ENCODE results near the gene AKR7A3.
"Not testable (repeated sequence)": the region's sequence is repeated elsewhere in the genome, so short reads cannot be mapped to it uniquely, and the experiment has no call there.

AKR7A3 gene

DNA sequence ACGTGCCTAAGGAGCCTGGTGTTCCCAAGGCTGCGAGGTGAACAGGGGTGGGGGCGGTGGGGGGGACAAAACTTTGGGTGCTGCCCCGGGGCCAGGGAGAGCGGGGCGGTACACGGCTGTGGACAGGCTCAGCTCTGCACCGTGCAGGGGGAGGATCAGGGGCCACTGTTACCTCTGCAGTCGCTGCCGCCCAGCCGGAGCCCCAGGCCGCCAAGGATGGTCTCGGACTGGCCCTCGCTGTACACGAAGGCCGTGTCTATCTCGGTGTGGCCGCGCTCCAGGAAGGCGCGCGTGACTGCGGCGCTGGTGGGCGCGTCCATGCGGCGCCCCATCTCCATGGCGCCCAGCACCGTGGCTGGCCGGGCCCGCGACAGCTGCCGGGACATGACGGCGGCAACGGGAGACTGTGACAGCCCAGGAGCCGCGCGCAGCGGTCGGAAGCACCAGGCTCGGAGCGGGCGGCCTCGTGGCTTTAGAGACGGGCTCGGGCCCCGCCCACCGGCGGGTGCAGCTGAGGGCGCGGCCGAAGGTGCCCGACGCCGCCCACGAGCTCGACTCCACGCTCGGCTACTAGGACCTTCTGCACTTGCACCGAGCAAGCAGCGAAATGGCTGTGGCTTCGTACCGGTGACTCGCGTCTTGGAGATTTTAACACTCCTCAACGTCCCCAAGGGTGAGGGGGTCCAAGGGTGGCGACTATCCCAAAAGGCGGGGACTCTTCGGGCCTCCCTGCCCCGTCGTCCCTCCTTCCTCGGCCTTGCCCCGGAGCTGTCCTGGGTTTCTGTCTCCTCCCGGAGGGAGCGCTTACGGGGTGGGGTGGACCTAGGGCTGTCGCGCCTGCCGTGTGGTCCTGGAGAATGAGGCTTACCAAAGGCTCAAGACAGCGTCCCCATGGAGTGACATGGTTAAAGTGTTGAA, at the start of gene AKR7A3:
Gene AKR7A3, minus strand, starts transcription at position 447 of the 918 bp plus-strand sequence. Its CDS starts 61 bp downstream, at position 386.
- peak in 3 of 10 donors; percentile 22 to 86 (median 32) for DNase-seq
- intact Hi-C loops (cut with DNase I): not testable (repeated sequence)

GRCh38 chr1:19338323-19338762, 49.8 kb upstream of the AKR7A3 start:
- intact Hi-C loops (cut with DNase I): no loop called here
- peak in 2 of 10 donors; percentile 25 to 47 for DNase-seq

DNA sequence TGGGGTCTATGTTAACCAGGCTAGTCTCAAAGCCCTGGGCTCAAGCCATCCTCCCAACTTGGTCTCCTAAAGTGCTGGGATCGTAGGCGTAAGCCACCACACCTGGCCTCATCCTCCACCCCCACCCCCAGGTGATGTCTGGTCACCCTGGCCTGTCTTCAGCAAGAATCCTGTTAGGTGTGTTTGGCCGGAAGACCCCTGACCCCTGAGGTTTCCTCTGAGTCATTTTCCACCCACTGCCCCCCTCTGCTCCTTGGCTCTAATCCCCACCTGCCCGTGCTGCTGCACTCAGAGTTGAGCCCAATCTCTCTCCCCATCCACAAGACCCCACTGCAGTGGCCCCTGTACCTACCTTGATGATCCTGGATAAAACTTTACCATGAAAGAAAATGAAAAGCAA, 48.7 kb upstream of the AKR7A3 start:
- DNase-seq: no peak
- intact Hi-C loops (cut with DNase I): no loop called here

GRCh38 chr1:19336543-19336942, 48.0 kb upstream of the AKR7A3 start:
- intact Hi-C loops (cut with DNase I): no loop called here
- no peak for DNase-seq

- intact Hi-C loops (cut with DNase I): no loop called here
- DNase-seq: no peak
Observed at GRCh38 chr1:19333587-19334354, 45.2 kb upstream of the AKR7A3 start.

DNA sequence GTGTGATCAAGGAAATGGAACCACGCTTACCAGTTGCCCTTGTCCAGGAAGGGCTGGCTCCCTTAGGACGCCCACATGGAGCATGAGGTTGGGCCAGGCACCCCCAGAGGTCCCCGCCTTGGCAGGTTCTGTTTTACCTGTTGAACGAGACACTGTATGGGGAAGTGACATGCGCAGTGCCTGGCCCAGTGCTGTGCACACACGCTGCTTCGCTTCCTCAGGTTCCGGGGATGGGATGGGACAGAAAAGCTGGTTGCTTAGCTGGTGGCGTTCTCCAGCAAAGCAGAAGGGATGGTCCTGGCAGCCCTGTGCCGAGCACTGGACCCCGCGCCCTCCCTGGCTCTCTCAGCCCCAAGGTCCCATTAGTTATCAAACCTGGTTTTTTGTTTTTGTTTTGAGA, 44.3 kb upstream of the AKR7A3 start:
- no peak for DNase-seq
- intact Hi-C loops (cut with DNase I): no loop called here

GRCh38 chr1:19331262-19331878, 42.8 kb upstream of the AKR7A3 start:
- intact Hi-C loops (cut with DNase I): no loop called here
- DNase-seq: no peak

- intact Hi-C loops (cut with DNase I): no loop called here
- DNase-seq: no peak
Observed at GRCh38 chr1:19330449-19331135, 42.0 kb upstream of the AKR7A3 start.

DNA sequence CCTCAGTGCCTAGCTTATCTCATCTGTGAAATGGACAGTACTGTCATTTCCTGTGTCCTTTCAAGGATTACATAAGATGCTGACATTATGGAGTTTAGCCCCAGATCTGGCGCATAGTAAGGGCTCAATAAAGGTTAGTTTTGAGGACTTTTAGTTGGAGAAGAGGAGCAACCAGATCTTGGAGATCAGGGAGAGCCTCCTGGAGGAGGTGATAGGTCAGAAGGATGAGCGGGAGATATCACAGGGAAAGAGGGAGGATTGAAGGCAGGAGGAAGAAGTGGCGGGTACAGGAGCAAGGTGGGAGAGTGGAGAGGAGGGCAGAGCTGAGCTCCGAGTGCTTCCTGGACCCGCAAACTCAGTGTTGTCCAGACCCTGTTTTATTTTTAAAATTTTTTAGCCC, 41.0 kb upstream of the AKR7A3 start:
- no peak for DNase-seq
- intact Hi-C loops (cut with DNase I): no loop called here

DNA sequence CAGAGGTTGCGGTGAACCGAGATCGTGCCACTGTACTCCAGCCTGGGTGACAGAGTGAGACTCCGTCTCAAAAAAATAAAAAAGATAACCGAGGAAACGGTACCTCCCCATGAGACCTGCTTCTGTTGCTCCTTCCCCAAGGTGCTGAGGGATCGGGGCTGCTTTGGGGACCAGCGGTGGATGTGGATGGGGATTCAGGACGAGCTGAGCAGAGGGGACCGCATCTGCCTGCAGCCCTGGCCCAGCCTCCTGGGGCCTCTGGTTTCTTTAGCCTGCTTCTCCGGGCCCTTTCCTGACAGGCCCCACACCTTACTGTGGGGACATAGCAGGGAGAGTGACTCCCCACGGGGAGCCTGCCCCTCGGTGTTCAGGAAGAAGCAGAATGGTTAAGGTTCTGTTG, 40.6 kb upstream of the AKR7A3 start:
- intact Hi-C loops (cut with DNase I): no loop called here
- DNase-seq: peak in 1 of 10 donors; percentile 60

- intact Hi-C loops (cut with DNase I): no loop called here
- peak in 1 of 10 donors; percentile 64 for DNase-seq
Observed at GRCh38 chr1:19328486-19328885, 39.9 kb upstream of the AKR7A3 start.

- intact Hi-C loops (cut with DNase I): no loop called here
- no peak for DNase-seq
Observed at GRCh38 chr1:19327736-19328135, 39.2 kb upstream of the AKR7A3 start.

GRCh38 chr1:19327301-19327700, 38.7 kb upstream of the AKR7A3 start:
- intact Hi-C loops (cut with DNase I): no loop called here
- DNase-seq: peak in 1 of 10 donors; percentile 79

GRCh38 chr1:19326748-19327065, 38.1 kb upstream of the AKR7A3 start:
- DNase-seq: no peak
- intact Hi-C loops (cut with DNase I): no loop called here

GRCh38 chr1:19325958-19326747, 37.6 kb upstream of the AKR7A3 start:
- intact Hi-C loops (cut with DNase I): no loop called here
- DNase-seq: peak in 2 of 10 donors; percentile 61 to 65

GRCh38 chr1:19325368-19325957, 36.9 kb upstream of the AKR7A3 start:
- peak in 2 of 10 donors; percentile 52 to 73 for DNase-seq
- intact Hi-C loops (cut with DNase I): no loop called here

DNA sequence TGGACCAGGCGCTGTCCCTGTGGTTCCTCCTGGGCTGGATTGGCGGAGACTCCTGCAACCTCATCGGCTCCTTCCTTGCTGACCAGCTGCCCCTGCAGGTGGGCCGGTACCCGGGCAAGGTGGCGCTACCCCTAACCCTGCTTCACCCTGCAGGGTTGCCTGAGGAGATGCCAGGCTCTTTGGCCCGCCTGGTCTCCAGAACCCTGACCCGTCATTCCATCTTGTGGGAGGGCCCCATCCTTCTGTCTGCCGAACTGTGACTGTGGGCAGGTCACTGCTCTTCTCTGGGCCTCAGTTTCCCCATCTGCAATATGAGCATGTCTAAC, 36.1 kb upstream of the AKR7A3 start:
- intact Hi-C loops (cut with DNase I): no loop called here
- peak in 1 of 10 donors; percentile 65 for DNase-seq

DNA sequence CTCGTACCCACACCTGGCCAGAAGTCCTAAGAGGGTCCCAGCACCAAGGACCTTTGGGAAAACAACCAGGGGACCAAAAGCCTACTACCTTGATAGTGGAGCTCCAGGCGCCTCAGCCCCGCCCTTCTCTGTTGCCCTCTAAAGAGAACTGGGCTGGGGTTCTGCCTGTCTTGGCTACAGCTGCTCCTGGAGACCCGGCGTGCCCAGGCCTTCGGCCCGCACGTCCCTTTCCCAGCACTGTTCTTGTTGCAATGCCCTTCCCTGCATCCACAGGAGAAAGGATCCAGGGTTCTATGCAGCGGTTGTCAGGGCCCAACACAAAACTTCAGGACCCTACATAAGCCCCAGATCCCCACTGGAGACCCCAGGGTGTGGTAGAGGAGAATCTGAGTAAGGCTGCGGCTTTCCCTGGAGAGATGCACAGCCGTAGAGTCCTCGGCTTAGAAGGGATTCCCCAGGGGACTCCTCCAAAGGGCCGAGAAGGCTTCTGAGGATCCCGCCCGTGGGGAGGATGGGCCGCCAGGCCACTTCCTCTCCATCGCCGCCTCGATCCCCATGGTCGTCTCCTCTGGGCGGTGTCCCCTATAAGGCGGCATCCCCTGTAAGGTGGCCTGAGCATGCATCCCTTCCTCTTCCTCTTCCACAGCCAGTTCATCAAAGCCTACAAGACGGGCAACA, 35.6 kb upstream of the AKR7A3 start:
- peak in 2 of 10 donors; percentile 49 to 56 for DNase-seq
- intact Hi-C loops (cut with DNase I): no loop called here

GRCh38 chr1:19322481-19322880, 33.9 kb upstream of the AKR7A3 start:
- peak in 2 of 10 donors; percentile 35 to 75 for DNase-seq
- intact Hi-C loops (cut with DNase I): no loop called here
